ENCODE data around the gene SLC5A7. TPM values are rescaled to one million over a fixed set of nuclear protein-coding genes. Genes with fewer than 3 reads are reported as not detected.

SLC5A7 gene
- total RNA-seq, 2 donors from 2014 or later, result not detected

DNA sequence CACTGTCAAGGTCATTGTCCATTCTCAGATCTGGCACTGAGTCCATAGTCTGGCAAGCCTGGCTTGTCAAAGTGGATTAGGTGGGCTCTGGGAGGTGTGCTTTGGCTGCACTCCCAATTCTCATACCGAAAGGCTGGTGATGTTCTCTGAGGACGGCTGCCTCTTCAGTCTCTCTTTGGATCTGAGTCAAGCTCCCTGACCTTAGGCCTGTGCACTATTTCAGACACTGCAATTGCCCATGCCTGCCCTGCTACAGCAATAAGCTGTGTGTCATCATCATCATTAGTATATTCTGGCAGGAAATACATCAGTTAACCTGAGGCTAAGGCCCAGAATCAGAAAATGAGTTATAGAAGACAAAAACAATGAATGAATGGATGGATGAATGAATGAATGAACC, 1.6 kb upstream of the SLC5A7 start:
- no peak overlapping the region for H3K27ac Mint-ChIP-seq
- Histone ChIP-seq H3K9ac (ENCODE audit: extremely low read depth, low read length, poor library complexity, severe bottlenecking) (no peak overlapping the region), H3K9me3 (ENCODE audit: control insufficient read depth, low read length) (no peaks in the 10 kb centered on the region), H3K36me3 (ENCODE audit: control insufficient read depth, insufficient read depth, low read length) (no peaks in the 10 kb centered on the region), H3K27ac (ENCODE audit: low read depth, low read length) (no peak overlapping the region), H3K4me3 (ENCODE audit: low read length) (no peak overlapping the region), H3K27me3 (ENCODE audit: control insufficient read depth, insufficient read depth, low read length, poor library complexity, severe bottlenecking) (peaks cover 64% of the 10 kb centered on the region), H3K4me1 (ENCODE audit: control insufficient read depth, insufficient read depth, low read length) (no peaks in the 10 kb centered on the region)
- H3K36me3 Mint-ChIP-seq (ENCODE audit: low read depth), result no peaks in the 10 kb centered on the region
- DNase-seq, result no peak
- 98 to 100% methylated on average over 2 of the region's 2 CpGs for WGBS, 2 experiments (ENCODE audit: insufficient coverage in 1 of 2, insufficient read length in 1 of 2)
- TF ChIP-seq CTCF (conservative IDR thresholded peaks at IDR 0.05), result no peak
- peaks cover 57% of the 10 kb centered on the region for H3K27me3 Mint-ChIP-seq (ENCODE audit: insufficient read depth)
- H3K4me3 Mint-ChIP-seq, result no peak overlapping the region
- peaks cover 2% of the 10 kb centered on the region for H3K4me1 Mint-ChIP-seq
- H3K9me3 Mint-ChIP-seq, result no peaks in the 10 kb centered on the region

DNA sequence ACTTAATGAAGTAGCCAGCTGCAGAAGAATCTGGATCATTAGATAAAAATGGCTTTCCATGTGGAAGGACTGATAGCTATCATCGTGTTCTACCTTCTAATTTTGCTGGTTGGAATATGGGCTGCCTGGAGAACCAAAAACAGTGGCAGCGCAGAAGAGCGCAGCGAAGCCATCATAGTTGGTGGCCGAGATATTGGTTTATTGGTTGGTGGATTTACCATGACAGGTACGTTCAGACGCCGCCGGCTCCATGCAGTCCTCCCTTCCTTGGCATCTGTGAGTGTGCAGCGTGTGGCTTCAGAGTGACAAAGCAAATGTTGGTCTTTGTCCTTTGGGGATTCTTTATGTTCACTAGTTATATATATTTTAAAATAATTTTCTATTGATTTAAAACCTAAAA, 1.8 kb downstream of the SLC5A7 start:
- no peak for DNase-seq
- H3K4me3 Mint-ChIP-seq, result no peak overlapping the region
- Histone ChIP-seq H3K9ac (ENCODE audit: extremely low read depth, low read length, poor library complexity, severe bottlenecking) (no peak overlapping the region), H3K36me3 (ENCODE audit: control insufficient read depth, insufficient read depth, low read length) (no peaks in the 10 kb centered on the region), H3K9me3 (ENCODE audit: control insufficient read depth, low read length) (no peaks in the 10 kb centered on the region), H3K27ac (ENCODE audit: low read depth, low read length) (no peak overlapping the region), H3K27me3 (ENCODE audit: control insufficient read depth, insufficient read depth, low read length, poor library complexity, severe bottlenecking) (peaks cover 59% of the 10 kb centered on the region), H3K4me1 (ENCODE audit: control insufficient read depth, insufficient read depth, low read length) (no peaks in the 10 kb centered on the region), H3K4me3 (ENCODE audit: low read length) (no peak overlapping the region)
- WGBS, 2 experiments (ENCODE audit: insufficient coverage in 1 of 2, insufficient read length in 1 of 2), result 95 to 96% methylated on average over 9 to 10 of the region's 10 CpGs
- no peaks in the 10 kb centered on the region for H3K9me3 Mint-ChIP-seq
- no peak overlapping the region for H3K27ac Mint-ChIP-seq
- no peak for TF ChIP-seq CTCF (conservative IDR thresholded peaks at IDR 0.05)
- H3K4me1 Mint-ChIP-seq, result peaks cover 2% of the 10 kb centered on the region
- no peaks in the 10 kb centered on the region for H3K36me3 Mint-ChIP-seq (ENCODE audit: low read depth)
- peaks cover 54% of the 10 kb centered on the region for H3K27me3 Mint-ChIP-seq (ENCODE audit: insufficient read depth)

DNA sequence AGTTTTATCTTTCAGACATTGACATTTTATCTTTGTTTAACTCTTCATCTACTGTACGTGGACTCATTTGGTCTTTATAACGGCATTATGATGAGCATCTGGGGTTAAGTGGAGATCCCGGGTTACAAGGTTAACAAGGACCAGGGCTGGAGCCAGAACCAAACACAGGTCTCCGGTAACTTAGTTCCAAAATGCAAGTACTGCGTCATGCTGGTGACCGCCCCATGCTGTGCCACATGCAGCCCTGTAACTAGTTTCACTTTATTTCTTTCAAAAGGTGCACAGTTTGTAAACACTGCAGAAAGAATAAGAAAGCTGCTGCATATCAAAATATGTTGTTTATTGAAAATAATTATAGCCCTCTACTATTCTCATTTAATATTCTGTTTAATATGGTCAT, 3.1 kb downstream of the SLC5A7 start:
- TF ChIP-seq CTCF (conservative IDR thresholded peaks at IDR 0.05), result no peak
- peaks cover 50% of the 10 kb centered on the region for H3K27me3 ChIP-seq (ENCODE audit: control insufficient read depth, insufficient read depth, low read length, poor library complexity, severe bottlenecking)
- WGBS, 2 experiments (ENCODE audit: insufficient coverage in 1 of 2, insufficient read length in 1 of 2), result 87 to 91% methylated on average over 6 of the region's 6 CpGs
- no peaks in the 10 kb centered on the region for H3K9me3 ChIP-seq (ENCODE audit: control insufficient read depth, low read length)
- DNase-seq, result no peak
- Mint-ChIP-seq H3K27ac (no peak overlapping the region), H3K4me3 (no peak overlapping the region), H3K27me3 (ENCODE audit: insufficient read depth) (peaks cover 44% of the 10 kb centered on the region), H3K4me1 (peaks cover 2% of the 10 kb centered on the region), H3K9me3 (no peaks in the 10 kb centered on the region), H3K36me3 (ENCODE audit: low read depth) (no peaks in the 10 kb centered on the region)
- no peak overlapping the region for H3K9ac ChIP-seq (ENCODE audit: extremely low read depth, low read length, poor library complexity, severe bottlenecking)
- H3K27ac ChIP-seq (ENCODE audit: low read depth, low read length), result no peak overlapping the region
- H3K4me1 ChIP-seq (ENCODE audit: control insufficient read depth, insufficient read depth, low read length), result no peaks in the 10 kb centered on the region
- H3K36me3 ChIP-seq (ENCODE audit: control insufficient read depth, insufficient read depth, low read length), result no peaks in the 10 kb centered on the region
- no peak overlapping the region for H3K4me3 ChIP-seq (ENCODE audit: low read length)

Data from endodermal cell (in vitro differentiated cells).